Erythroblast (primary cell): Measurements from ENCODE around the gene KIRREL3.

Experiments used
- GATA1 ChIP-seq: IDR thresholded peaks from 2 replicates; pipeline ENCODE4 v1.6.1; 2011; ENCODE audit warnings: low read depth, mild to moderate bottlenecking, control low read depth, low read length, moderate library complexity
- POLR2A ChIP-seq: IDR thresholded peaks from 2 replicates; pipeline ENCODE4 v1.6.1; 2011; ENCODE audit warnings: mild to moderate bottlenecking, low read length

GRCh38 chr11:126494831-126495230, 505.7 kb downstream of the KIRREL3 start:
- TF ChIP-seq POLR2A = no peak
- no peak for TF ChIP-seq GATA1
